Gastrocnemius medialis (tissue), 4 donors: Measurements from ENCODE around the gene RXFP4.

ENCODE experiments used
- CTCF ChIP-seq, 5 experiments: fragments of 450-650 bp in 3 of 5; fragments of 200-600 bp in 2 of 5; sonication (generic) in 2 of 5; IDR thresholded peaks in 4 of 5; conservative IDR thresholded peaks in 1 of 5; 1 replicate in 4 of 5; 2 replicates in 1 of 5; pipeline ENCODE4 v1.5.1; 2016 to 2019; ENCODE audit warnings: antibody characterized with exemption in 5 of 5, mild to moderate bottlenecking in 3 of 5, moderate library complexity in 3 of 5
- POLR2A ChIP-seq, 2 donors: fragments of 450-650 bp; IDR thresholded peaks; one replicate each; pipeline ENCODE4 v1.6.1; 2017; ENCODE audit warnings: antibody characterized with exemption in 2 of 2, mild to moderate bottlenecking in 2 of 2, moderate library complexity in 2 of 2

- no peak for TF ChIP-seq CTCF (IDR thresholded peaks at IDR 0.05 in 4 of 5, conservative IDR thresholded peaks at IDR 0.05 in 1 of 5)
- TF ChIP-seq POLR2A (IDR thresholded peaks at IDR 0.05), result no peak
Observed at GRCh38 chr1:155942578-155943141, 1.2 kb downstream of the RXFP4 start.
